Neural cell (in vitro differentiated cells): Measurements from ENCODE around the gene TRIM29. TPM values are rescaled to one million over a fixed set of nuclear protein-coding genes. Genes with fewer than 3 reads are reported as not detected.

Experiments used
- H2AFZ ChIP-seq: fragments of 200-600, 300-800 bp; sonication (generic), shearing (Covaris generic); 2 replicates; pipeline ENCODE4 v1.6.0; 2014; ENCODE audit warnings: low read depth, mild to moderate bottlenecking, antibody characterized with exemption, low read length, moderate library complexity
- H3F3A ChIP-seq: fragments of 200-600 bp; shearing (Covaris generic); 2 replicates; pipeline ENCODE4 v1.6.1; 2016; ENCODE audit warnings: mild to moderate bottlenecking, moderate library complexity, mixed read lengths, antibody characterized with exemption, low read length; ENCODE audit not compliant: insufficient read depth, poor library complexity, severe bottlenecking
- H3K27ac ChIP-seq: fragments of 200-600, 300-800 bp; sonication (generic), shearing (Covaris generic); 2 replicates; pipeline ENCODE4 v1.5.1; 2014; ENCODE audit warnings: mild to moderate bottlenecking, low read length, moderate library complexity
- H3K27me3 ChIP-seq: fragments of 300-800, 200-600 bp; sonication (generic), shearing (Covaris generic); 2 replicates; pipeline ENCODE4 v1.6.0; 2014; ENCODE audit warnings: mild to moderate bottlenecking, low read depth, low read length, moderate library complexity; ENCODE audit not compliant: insufficient read depth
- H3K36me3 ChIP-seq: fragments of 300-800, 200-600 bp; sonication (generic), shearing (Covaris generic); 2 replicates; pipeline ENCODE4 v1.5.1; 2014; ENCODE audit warnings: mild to moderate bottlenecking, antibody characterized with exemption, low read length, moderate library complexity; ENCODE audit not compliant: insufficient read depth
- H3K4me2 ChIP-seq: fragments of 300-800, 200-600 bp; sonication (generic), shearing (Covaris generic); 2 replicates; pipeline ENCODE4 v1.6.0; 2014; ENCODE audit warnings: mild to moderate bottlenecking, low read length
- H3K4me3 ChIP-seq: fragments of 300-800, 200-600 bp; sonication (generic), shearing (Covaris generic); 2 replicates; pipeline ENCODE4 v1.5.1; 2014; ENCODE audit warnings: mild to moderate bottlenecking, low read length, moderate library complexity
- H3K79me2 ChIP-seq: fragments of 200-600 bp; shearing (Covaris generic); replicated peaks from 2 replicates; pipeline ENCODE4 v1.6.0; 2014; ENCODE audit warnings: mild to moderate bottlenecking, low read length, moderate library complexity; ENCODE audit not compliant: insufficient read depth
- H3K9ac ChIP-seq: fragments of 300-800, 200-600 bp; sonication (generic), shearing (Covaris generic); 2 replicates; pipeline ENCODE4 v1.6.1; 2016; ENCODE audit warnings: mild to moderate bottlenecking, low read length, mixed read lengths
- H3K9me2 ChIP-seq: fragments of 200-600 bp; shearing (Covaris generic); 2 replicates; pipeline ENCODE4 v1.6.1; 2016; ENCODE audit warnings: mild to moderate bottlenecking, low read length, mixed read lengths; ENCODE audit not compliant: insufficient read depth
- H3K9me3 ChIP-seq: fragments of 200-600, 300-800 bp; sonication (generic), shearing (Covaris generic); 2 replicates; pipeline ENCODE4 v1.6.1; 2016; ENCODE audit warnings: mild to moderate bottlenecking, mixed run types, low read length, moderate library complexity, mixed read lengths
- H4K20me1 ChIP-seq: fragments of 200-600 bp; shearing (Covaris generic); 2 replicates; pipeline ENCODE4 v1.6.1; 2016; ENCODE audit warnings: mild to moderate bottlenecking, mixed run types; ENCODE audit not compliant: insufficient read depth
- EP300 ChIP-seq: fragments of 450-650 bp; conservative IDR thresholded peaks from 2 replicates; pipeline ENCODE4 v1.6.1; 2014; ENCODE audit warnings: antibody characterized with exemption, mild to moderate bottlenecking, moderate library complexity; ENCODE audit not compliant: poor library complexity, severe bottlenecking
- EZH2 ChIP-seq: fragments of 200-600, 300-800 bp; shearing (Covaris generic), sonication (generic); IDR thresholded peaks from 2 replicates; pipeline ENCODE4 v1.6.1; 2014; ENCODE audit warnings: antibody characterized with exemption, low read length, borderline replicate concordance, mild to moderate bottlenecking; ENCODE audit not compliant: insufficient read depth, poor library complexity, severe bottlenecking
- MXI1 ChIP-seq: fragments of 450-650 bp; conservative IDR thresholded peaks from 2 replicates; pipeline ENCODE4 v1.6.1; 2014; ENCODE audit warnings: antibody characterized with exemption, mild to moderate bottlenecking; ENCODE audit not compliant: poor library complexity, severe bottlenecking
- POLR2AphosphoS5 ChIP-seq: IDR thresholded peaks from 2 replicates; pipeline ENCODE4 v1.6.1; 2012
- RAD21 ChIP-seq: fragments of 450-650 bp; conservative IDR thresholded peaks from 2 replicates; pipeline ENCODE4 v1.6.1; 2014; ENCODE audit warnings: antibody characterized with exemption, mild to moderate bottlenecking, moderate library complexity
- SMC3 ChIP-seq: fragments of 450-650 bp; conservative IDR thresholded peaks from 2 replicates; pipeline ENCODE4 v1.6.1; 2014; ENCODE audit warnings: antibody characterized with exemption, mild to moderate bottlenecking, moderate library complexity; ENCODE audit not compliant: poor library complexity
- TAF1 ChIP-seq: IDR thresholded peaks from 2 replicates; pipeline ENCODE4 v1.6.1; 2012; ENCODE audit warnings: low read depth
- polyA minus RNA-seq: library from RNA; depleted of rRNA, polyadenylated mRNA; stranded (reverse); fragments of >200 nt; gene quantifications from 2 replicates; pipeline ENCODE4 v1.2.3, GENCODE V29; 2014
- polyA plus RNA-seq: library from polyadenylated mRNA; depleted of rRNA; stranded (reverse); fragments of >200 nt; gene quantifications from 2 replicates; pipeline ENCODE4 v1.2.3, GENCODE V29; 2014
- TF ChIP-seq, protein P1 (sequence below): IDR thresholded peaks from 2 replicates; pipeline ENCODE4 v1.6.1; 2012; ENCODE audit warnings: borderline replicate concordance
- TF ChIP-seq, protein P2 (sequence below): fragments of 450-650 bp; IDR thresholded peaks from 2 replicates; pipeline ENCODE4 v1.5.1; 2014; ENCODE audit warnings: antibody characterized with exemption, mild to moderate bottlenecking, moderate library complexity; ENCODE audit not compliant: poor library complexity, severe bottlenecking

Gene TRIM29, protein sequence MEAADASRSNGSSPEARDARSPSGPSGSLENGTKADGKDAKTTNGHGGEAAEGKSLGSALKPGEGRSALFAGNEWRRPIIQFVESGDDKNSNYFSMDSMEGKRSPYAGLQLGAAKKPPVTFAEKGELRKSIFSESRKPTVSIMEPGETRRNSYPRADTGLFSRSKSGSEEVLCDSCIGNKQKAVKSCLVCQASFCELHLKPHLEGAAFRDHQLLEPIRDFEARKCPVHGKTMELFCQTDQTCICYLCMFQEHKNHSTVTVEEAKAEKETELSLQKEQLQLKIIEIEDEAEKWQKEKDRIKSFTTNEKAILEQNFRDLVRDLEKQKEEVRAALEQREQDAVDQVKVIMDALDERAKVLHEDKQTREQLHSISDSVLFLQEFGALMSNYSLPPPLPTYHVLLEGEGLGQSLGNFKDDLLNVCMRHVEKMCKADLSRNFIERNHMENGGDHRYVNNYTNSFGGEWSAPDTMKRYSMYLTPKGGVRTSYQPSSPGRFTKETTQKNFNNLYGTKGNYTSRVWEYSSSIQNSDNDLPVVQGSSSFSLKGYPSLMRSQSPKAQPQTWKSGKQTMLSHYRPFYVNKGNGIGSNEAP
- 0.56 and 0.82 TPM in 2 replicates for polyA plus RNA-seq
- 0.49 and 0.81 TPM in 2 replicates for polyA minus RNA-seq

DNA sequence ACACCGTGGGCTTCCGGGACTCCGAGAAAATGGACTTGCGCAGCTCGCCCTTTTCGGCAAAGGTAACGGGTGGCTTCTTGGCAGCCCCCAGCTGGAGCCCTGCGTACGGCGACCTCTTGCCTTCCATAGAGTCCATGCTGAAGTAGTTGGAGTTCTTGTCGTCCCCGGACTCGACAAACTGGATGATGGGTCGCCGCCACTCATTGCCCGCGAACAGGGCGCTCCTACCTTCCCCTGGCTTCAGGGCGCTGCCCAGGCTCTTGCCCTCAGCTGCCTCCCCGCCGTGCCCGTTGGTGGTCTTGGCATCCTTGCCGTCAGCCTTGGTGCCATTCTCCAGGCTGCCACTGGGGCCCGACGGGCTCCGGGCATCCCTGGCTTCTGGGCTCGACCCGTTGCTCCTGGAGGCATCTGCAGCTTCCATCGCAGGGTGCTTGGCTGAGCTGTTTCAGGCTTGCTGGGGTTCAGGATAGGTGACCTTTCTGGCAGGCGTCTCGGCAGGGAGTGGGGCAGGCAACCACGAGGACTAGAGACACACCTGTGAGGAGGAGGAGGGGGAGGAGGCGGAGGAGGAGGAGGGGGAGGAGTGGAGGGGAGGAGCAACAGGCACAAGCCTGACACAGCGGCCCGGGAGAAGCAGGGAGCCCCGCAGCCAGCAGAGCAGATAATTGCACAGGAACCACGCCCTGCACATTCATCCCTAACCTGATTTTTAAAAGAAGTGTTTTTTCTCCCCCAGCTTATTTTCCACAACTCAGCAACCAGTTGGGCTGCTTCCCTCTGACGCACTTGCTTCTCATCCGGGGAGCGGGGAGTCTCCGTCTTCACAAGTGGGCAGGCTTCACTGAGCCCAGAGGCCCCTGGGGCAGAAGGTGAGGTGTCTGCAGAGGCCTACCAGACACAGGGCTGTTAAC, at the start of gene TRIM29:
Gene TRIM29 (minus strand): TSS at position 503 of the 911 bp plus-strand sequence. CDS start 82 bp downstream, at position 421.
- no peaks in the 10 kb centered on the region for H3K27me3 ChIP-seq
- no peaks in the 10 kb centered on the region for H3K9me2 ChIP-seq
- H3K4me3 ChIP-seq: no peak within 1 kb of the TSS
- H3K9me3 ChIP-seq: no peaks in the 10 kb centered on the region
- H3K27ac ChIP-seq: no peak within 1 kb of the TSS
- H3K9ac ChIP-seq: no peak within 1 kb of the TSS
- no peak within 1 kb of the TSS for H2AFZ ChIP-seq
- H3K79me2 ChIP-seq: no peaks in the 10 kb centered on the region
- no peak within 1 kb of the TSS for H3K4me2 ChIP-seq
- no peaks in the 10 kb centered on the region for H4K20me1 ChIP-seq
- no peak for TF ChIP-seq POLR2AphosphoS5
- TF ChIP-seq, protein P1, sequence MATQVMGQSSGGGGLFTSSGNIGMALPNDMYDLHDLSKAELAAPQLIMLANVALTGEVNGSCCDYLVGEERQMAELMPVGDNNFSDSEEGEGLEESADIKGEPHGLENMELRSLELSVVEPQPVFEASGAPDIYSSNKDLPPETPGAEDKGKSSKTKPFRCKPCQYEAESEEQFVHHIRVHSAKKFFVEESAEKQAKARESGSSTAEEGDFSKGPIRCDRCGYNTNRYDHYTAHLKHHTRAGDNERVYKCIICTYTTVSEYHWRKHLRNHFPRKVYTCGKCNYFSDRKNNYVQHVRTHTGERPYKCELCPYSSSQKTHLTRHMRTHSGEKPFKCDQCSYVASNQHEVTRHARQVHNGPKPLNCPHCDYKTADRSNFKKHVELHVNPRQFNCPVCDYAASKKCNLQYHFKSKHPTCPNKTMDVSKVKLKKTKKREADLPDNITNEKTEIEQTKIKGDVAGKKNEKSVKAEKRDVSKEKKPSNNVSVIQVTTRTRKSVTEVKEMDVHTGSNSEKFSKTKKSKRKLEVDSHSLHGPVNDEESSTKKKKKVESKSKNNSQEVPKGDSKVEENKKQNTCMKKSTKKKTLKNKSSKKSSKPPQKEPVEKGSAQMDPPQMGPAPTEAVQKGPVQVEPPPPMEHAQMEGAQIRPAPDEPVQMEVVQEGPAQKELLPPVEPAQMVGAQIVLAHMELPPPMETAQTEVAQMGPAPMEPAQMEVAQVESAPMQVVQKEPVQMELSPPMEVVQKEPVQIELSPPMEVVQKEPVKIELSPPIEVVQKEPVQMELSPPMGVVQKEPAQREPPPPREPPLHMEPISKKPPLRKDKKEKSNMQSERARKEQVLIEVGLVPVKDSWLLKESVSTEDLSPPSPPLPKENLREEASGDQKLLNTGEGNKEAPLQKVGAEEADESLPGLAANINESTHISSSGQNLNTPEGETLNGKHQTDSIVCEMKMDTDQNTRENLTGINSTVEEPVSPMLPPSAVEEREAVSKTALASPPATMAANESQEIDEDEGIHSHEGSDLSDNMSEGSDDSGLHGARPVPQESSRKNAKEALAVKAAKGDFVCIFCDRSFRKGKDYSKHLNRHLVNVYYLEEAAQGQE: no peak
- no peak for TF ChIP-seq SMC3
- H3K36me3 ChIP-seq: no peaks in the 10 kb centered on the region
- H3F3A ChIP-seq: no peaks in the 10 kb centered on the region

DNA sequence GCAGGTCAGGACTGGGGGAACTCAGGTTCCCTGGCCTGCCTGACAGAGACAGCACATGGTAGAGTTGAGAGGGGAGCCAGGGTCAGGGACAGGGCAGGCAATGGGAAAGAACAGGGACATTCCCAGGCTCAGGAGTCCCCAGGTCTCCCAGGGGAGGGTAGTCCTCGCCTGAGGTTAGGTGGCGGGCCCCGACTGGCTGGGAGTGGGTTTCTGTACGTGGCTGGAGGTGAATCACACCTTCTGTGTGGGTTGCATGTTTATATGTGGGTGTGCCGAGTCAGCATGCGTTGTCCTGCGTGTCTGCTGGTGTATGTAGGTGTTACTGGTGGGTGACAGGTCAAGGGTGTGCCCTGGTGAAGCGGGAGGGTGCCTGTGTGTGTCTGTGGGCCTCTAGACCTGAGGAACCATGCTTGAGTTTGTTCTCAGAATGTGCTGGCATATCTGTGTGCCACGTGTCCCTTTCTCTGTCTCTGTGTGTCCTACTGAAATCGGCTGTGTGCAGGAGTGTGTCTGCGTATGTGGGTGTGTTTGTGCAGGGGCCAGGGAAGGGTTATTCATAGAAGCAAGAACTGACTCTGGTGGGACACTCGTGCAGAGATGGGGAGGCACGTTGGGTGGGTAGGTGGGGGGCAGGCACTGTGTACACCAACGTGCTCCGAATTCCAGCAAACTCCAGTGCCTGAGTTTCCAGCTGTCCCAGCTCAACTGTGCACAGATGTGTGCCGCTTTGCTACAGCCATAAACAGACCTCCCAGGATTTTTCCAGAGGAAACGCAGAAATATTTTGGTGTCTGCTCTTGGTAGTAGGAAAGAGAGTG, 49.1 kb upstream of the TRIM29 start:
- Histone ChIP-seq H3K27me3 (no peaks in the 10 kb centered on the region), H3K4me2 (no peak overlapping the region), H3K4me3 (no peak overlapping the region), H3K9ac (no peak overlapping the region), H3K79me2 (no peaks in the 10 kb centered on the region), H4K20me1 (no peaks in the 10 kb centered on the region), H3K27ac (no peak overlapping the region), H3K9me3 (no peaks in the 10 kb centered on the region), H2AFZ (no peak overlapping the region), H3K36me3 (no peaks in the 10 kb centered on the region), H3K9me2 (no peaks in the 10 kb centered on the region), H3F3A (no peaks in the 10 kb centered on the region)
- TF ChIP-seq EP300 (no peak), RAD21 (no peak), SMC3 (no peak), TAF1 (no peak), MXI1 (no peak), EZH2 (no peak), POLR2AphosphoS5 (no peak)
- TF ChIP-seq, protein P2, sequence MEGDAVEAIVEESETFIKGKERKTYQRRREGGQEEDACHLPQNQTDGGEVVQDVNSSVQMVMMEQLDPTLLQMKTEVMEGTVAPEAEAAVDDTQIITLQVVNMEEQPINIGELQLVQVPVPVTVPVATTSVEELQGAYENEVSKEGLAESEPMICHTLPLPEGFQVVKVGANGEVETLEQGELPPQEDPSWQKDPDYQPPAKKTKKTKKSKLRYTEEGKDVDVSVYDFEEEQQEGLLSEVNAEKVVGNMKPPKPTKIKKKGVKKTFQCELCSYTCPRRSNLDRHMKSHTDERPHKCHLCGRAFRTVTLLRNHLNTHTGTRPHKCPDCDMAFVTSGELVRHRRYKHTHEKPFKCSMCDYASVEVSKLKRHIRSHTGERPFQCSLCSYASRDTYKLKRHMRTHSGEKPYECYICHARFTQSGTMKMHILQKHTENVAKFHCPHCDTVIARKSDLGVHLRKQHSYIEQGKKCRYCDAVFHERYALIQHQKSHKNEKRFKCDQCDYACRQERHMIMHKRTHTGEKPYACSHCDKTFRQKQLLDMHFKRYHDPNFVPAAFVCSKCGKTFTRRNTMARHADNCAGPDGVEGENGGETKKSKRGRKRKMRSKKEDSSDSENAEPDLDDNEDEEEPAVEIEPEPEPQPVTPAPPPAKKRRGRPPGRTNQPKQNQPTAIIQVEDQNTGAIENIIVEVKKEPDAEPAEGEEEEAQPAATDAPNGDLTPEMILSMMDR: no peak
- TF ChIP-seq, protein P1: no peak
